DND-41 (cell line): ENCODE data around the gene ERBB2.

Source experiments
- ATAC-seq: fragments of 200-7000 bp; cut with Tn5 transposase; 3 replicates; pipeline ENCODE4 v1.9.1; 2021; ENCODE audit warnings: low read depth; ENCODE audit not compliant: insufficient read depth
- DNase-seq: peaks from one replicate; pipeline ENCODE4 v3.0.0-alpha.2; 2020
- H2AFZ ChIP-seq: 2 replicates; pipeline ENCODE4 v1.6.0; 2012; ENCODE audit warnings: low read depth, low read length
- H3K27ac ChIP-seq: 2 replicates; pipeline ENCODE4 v1.5.1; 2012; ENCODE audit warnings: low read length, inconsistent platforms
- H3K27me3 ChIP-seq: fragments of 200-600 bp; sonication (generic); 2 replicates; pipeline ENCODE4 v1.6.0; 2012; ENCODE audit warnings: low read length, mild to moderate bottlenecking, inconsistent platforms; ENCODE audit not compliant: insufficient read depth, poor library complexity
- H3K36me3 ChIP-seq: 2 replicates; pipeline ENCODE4 v1.5.1; 2012; ENCODE audit warnings: low read length, inconsistent platforms; ENCODE audit not compliant: insufficient read depth
- H3K4me1 ChIP-seq: 2 replicates; pipeline ENCODE4 v1.5.1; 2012; ENCODE audit warnings: mild to moderate bottlenecking, low read length; ENCODE audit not compliant: insufficient read depth
- H3K4me2 ChIP-seq: 2 replicates; pipeline ENCODE4 v1.6.0; 2012; ENCODE audit warnings: mild to moderate bottlenecking, moderate library complexity, low read length, inconsistent platforms; ENCODE audit not compliant: insufficient read depth
- H3K4me3 ChIP-seq, 2 experiments: fragments of 200-600 bp in 1 of 2; shearing (Covaris generic) in 1 of 2; 2 replicates each; pipeline ENCODE4 v1.5.1; 2012 to 2016; ENCODE audit warnings: inconsistent platforms in 2 of 2, low read length in 2 of 2, mild to moderate bottlenecking in 2 of 2, low read depth in 1 of 2, moderate library complexity in 1 of 2
- H3K79me2 ChIP-seq: 2 replicates; pipeline ENCODE4 v1.6.0; 2012; ENCODE audit warnings: low read length, inconsistent platforms; ENCODE audit not compliant: insufficient read depth
- H3K9ac ChIP-seq: 2 replicates; pipeline ENCODE4 v1.6.0; 2012; ENCODE audit warnings: low read depth, mild to moderate bottlenecking, inconsistent platforms, low read length, moderate library complexity
- H3K9me3 ChIP-seq: 2 replicates; pipeline ENCODE4 v1.5.1; 2012; ENCODE audit warnings: low read length, moderate library complexity, mild to moderate bottlenecking, inconsistent platforms; ENCODE audit not compliant: insufficient read depth, severe bottlenecking
- H4K20me1 ChIP-seq: 2 replicates; pipeline ENCODE4 v1.6.0; 2012; ENCODE audit warnings: low read length; ENCODE audit not compliant: insufficient read depth
- EZH2 ChIP-seq: IDR thresholded peaks from 3 replicates; pipeline ENCODE4 v1.6.1; 2012; ENCODE audit warnings: borderline replicate concordance, low read depth, mild to moderate bottlenecking, moderate library complexity, low read length, inconsistent platforms; ENCODE audit not compliant: severe bottlenecking
- TF ChIP-seq, protein P1 (sequence below): IDR thresholded peaks from 2 replicates; pipeline ENCODE4 v1.5.1; 2012; ENCODE audit warnings: borderline replicate concordance, low read length, moderate library complexity, mild to moderate bottlenecking; ENCODE audit not compliant: poor library complexity, severe bottlenecking; ENCODE audit errors: extremely low read depth

The ERBB2 gene

DNA sequence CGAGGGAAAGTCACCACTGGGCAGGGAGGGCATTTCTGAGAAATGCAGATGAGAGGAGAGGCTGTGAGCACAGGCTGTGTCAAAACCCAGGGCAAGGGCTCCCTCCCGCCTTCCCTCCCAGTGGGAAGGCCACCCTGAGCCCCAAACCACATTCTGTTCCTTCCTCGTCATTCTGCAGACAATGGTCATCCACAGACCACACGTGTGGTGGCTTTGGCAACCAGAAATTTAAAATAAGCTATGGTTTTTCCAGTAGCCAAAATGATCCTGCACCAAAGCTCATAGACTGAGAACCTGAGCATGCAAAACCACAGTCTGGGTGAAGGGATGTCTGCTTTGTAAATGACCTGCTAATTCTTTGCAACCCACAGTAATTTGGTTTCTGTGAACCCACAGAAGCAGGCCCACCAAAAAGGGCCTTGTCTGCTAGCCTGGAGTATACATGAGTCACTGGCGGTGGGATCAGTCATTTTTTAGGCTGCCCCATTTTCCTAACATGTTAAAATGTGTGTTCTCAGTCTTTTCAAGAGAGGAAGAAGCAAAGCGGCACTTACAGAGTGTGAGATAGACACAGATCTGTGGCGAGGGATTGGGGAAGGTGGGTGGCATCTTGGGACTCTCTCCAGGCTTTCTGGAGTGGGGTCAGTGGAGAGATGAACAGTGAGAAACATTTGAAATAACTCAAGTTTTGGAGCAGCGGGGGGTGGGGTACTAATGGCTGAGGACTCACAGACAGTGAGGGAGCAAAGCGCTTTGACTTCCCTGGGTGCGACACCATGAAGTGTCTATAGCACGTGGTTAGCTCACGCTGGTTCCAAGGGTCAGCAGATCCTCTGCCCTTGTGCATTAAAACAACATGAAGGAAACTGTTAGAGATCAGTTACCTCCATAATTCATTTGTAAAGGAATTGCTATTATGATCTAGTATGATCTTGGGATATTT lies 58.3 kb downstream of the ERBB2 start:
- Histone ChIP-seq H3K4me1 (peaks cover 61% of the 10 kb centered on the region), H3K27me3 (no peaks in the 10 kb centered on the region), H3K36me3 (no peaks in the 10 kb centered on the region), H3K4me3 (no peak overlapping the region), H2AFZ (no peak overlapping the region), H3K4me2 (no peak overlapping the region), H3K27ac (peak overlapping the region; percentile 44), H4K20me1 (no peaks in the 10 kb centered on the region), H3K9ac (no peak overlapping the region), H3K9me3 (no peaks in the 10 kb centered on the region), H3K79me2 (no peaks in the 10 kb centered on the region)
- no peak for TF ChIP-seq EZH2
- TF ChIP-seq, protein P1, sequence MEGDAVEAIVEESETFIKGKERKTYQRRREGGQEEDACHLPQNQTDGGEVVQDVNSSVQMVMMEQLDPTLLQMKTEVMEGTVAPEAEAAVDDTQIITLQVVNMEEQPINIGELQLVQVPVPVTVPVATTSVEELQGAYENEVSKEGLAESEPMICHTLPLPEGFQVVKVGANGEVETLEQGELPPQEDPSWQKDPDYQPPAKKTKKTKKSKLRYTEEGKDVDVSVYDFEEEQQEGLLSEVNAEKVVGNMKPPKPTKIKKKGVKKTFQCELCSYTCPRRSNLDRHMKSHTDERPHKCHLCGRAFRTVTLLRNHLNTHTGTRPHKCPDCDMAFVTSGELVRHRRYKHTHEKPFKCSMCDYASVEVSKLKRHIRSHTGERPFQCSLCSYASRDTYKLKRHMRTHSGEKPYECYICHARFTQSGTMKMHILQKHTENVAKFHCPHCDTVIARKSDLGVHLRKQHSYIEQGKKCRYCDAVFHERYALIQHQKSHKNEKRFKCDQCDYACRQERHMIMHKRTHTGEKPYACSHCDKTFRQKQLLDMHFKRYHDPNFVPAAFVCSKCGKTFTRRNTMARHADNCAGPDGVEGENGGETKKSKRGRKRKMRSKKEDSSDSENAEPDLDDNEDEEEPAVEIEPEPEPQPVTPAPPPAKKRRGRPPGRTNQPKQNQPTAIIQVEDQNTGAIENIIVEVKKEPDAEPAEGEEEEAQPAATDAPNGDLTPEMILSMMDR: no peak
- ATAC-seq (no peak), DNase-seq (peak; percentile 50)

DNA sequence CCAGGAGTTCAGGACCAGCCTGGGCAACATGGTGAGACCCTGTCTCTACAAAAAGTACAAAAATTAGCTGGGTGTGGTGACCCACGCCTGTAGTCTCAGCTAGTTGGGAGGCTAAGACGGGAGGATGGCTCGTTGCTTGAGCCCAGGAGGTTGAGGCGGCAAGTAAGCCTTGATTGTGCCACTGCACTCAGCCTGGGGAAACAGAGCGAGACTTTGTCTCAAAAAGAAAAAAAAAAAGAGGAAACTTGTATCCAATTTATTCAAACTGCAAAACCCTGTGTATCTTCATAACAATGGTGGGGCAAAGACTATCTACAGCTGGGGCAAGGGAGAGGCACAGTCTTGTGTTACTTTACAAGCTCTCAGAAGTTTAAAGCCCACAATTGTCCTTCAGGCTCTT lies 59.3 kb downstream of the ERBB2 start:
- no peak overlapping the region for H3K4me2 ChIP-seq
- no peak for DNase-seq
- peaks cover 51% of the 10 kb centered on the region for H3K4me1 ChIP-seq
- ATAC-seq: no peak
- no peak overlapping the region for H3K27ac ChIP-seq
- H3K79me2 ChIP-seq: no peaks in the 10 kb centered on the region
- no peaks in the 10 kb centered on the region for H3K9me3 ChIP-seq
- H3K4me3 ChIP-seq: no peak overlapping the region
- no peak overlapping the region for H3K9ac ChIP-seq
- H3K36me3 ChIP-seq: no peaks in the 10 kb centered on the region
- H2AFZ ChIP-seq: no peak overlapping the region
- TF ChIP-seq, protein P1: no peak
- no peak for TF ChIP-seq EZH2
- no peaks in the 10 kb centered on the region for H4K20me1 ChIP-seq
- no peaks in the 10 kb centered on the region for H3K27me3 ChIP-seq

DNA sequence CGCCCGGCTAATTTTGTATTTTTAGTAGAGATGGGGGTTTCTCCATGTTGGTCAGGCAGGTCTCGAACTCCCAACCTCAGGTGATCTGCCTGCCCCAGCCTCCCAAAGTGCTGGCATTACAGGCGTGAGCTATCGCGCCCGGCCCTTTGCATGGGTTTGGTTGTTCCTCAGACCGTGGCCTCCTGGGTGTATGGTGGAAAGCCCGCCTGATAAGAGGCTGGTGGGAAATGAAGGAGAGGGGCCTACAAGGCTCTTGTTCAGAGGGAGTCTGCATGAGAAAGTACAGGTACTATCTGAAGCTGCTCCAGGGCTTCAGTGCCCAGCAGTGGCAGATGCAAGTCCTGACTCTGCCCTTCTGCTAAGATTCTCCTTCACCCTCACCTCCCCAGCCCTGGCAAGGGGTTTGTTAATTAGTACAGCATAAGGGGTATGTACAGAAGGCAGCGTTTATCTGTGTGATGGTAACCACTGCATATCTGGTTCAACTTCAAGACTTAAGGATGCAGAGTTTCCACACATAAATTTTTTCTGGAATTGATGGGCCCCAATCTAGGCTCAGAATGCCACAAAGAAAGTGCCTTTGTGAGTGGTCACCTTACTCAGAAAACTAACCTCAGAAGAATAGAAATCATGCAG lies 62.1 kb downstream of the ERBB2 start:
- H3K27ac ChIP-seq: no peak overlapping the region
- no peaks in the 10 kb centered on the region for H3K36me3 ChIP-seq
- DNase-seq (no peak), ATAC-seq (no peak)
- H3K9me3 ChIP-seq: no peaks in the 10 kb centered on the region
- H3K9ac ChIP-seq: no peak overlapping the region
- H3K4me1 ChIP-seq: peaks cover 24% of the 10 kb centered on the region
- H3K27me3 ChIP-seq: no peaks in the 10 kb centered on the region
- H3K4me3 ChIP-seq: no peak overlapping the region
- no peak overlapping the region for H3K4me2 ChIP-seq
- no peak overlapping the region for H2AFZ ChIP-seq
- no peaks in the 10 kb centered on the region for H3K79me2 ChIP-seq
- no peak for TF ChIP-seq EZH2
- TF ChIP-seq, protein P1: no peak
- no peaks in the 10 kb centered on the region for H4K20me1 ChIP-seq
